ENCODE measurements around the gene SUN1.

Gene SUN1

GRCh38 chr7:879706-880105, 47.4 kb downstream of the SUN1 start:
- no peak for DNase-seq

GRCh38 chr7:880450-880849, 48.2 kb downstream of the SUN1 start:
- DNase-seq, result no peak

GRCh38 chr7:881441-882234, 49.4 kb downstream of the SUN1 start:
- DNase-seq, result no peak

GRCh38 chr7:882336-883035, 50.2 kb downstream of the SUN1 start:
- no peak for DNase-seq

- DNase-seq, result no peak
Observed at GRCh38 chr7:883055-884021, 51.1 kb downstream of the SUN1 start.

- DNase-seq, result no peak
Observed at GRCh38 chr7:884191-885003, 52.1 kb downstream of the SUN1 start.

- DNase-seq, result no peak
Observed at GRCh38 chr7:885261-885892, 53.1 kb downstream of the SUN1 start.

GRCh38 chr7:885893-886625, 53.8 kb downstream of the SUN1 start:
- no peak for DNase-seq

GRCh38 chr7:886626-887487, 54.6 kb downstream of the SUN1 start:
- no peak for DNase-seq

- no peak for DNase-seq
Observed at GRCh38 chr7:887488-887820, 55.2 kb downstream of the SUN1 start.

GRCh38 chr7:888081-889024, 56.1 kb downstream of the SUN1 start:
- no peak for DNase-seq

- DNase-seq, result no peak
Observed at GRCh38 chr7:889025-889390, 56.7 kb downstream of the SUN1 start.

GRCh38 chr7:889391-889790, 57.1 kb downstream of the SUN1 start:
- no peak for DNase-seq

- DNase-seq, result no peak
Observed at GRCh38 chr7:890868-891267, 58.6 kb downstream of the SUN1 start.

GRCh38 chr7:891291-891690, 59.0 kb downstream of the SUN1 start:
- DNase-seq, result no peak

- DNase-seq, result no peak
Observed at GRCh38 chr7:891805-892204, 59.5 kb downstream of the SUN1 start.

- no peak for DNase-seq
Observed at GRCh38 chr7:892648-893593, 60.6 kb downstream of the SUN1 start.

- no peak for DNase-seq
Observed at GRCh38 chr7:893686-894085, 61.4 kb downstream of the SUN1 start.

All from inflammatory macrophage (primary cell).